ENCODE measurements around the gene NTPCR. TPM values are rescaled to one million over a fixed set of nuclear protein-coding genes. Genes with fewer than 3 reads are reported as not detected.
A peak's percentile ranks its signal among the peaks of the same experiment; 100 is the strongest.

The NTPCR gene, protein sequence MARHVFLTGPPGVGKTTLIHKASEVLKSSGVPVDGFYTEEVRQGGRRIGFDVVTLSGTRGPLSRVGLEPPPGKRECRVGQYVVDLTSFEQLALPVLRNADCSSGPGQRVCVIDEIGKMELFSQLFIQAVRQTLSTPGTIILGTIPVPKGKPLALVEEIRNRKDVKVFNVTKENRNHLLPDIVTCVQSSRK
- 24.5 and 26.8 TPM in 2 replicates for total RNA-seq

DNA sequence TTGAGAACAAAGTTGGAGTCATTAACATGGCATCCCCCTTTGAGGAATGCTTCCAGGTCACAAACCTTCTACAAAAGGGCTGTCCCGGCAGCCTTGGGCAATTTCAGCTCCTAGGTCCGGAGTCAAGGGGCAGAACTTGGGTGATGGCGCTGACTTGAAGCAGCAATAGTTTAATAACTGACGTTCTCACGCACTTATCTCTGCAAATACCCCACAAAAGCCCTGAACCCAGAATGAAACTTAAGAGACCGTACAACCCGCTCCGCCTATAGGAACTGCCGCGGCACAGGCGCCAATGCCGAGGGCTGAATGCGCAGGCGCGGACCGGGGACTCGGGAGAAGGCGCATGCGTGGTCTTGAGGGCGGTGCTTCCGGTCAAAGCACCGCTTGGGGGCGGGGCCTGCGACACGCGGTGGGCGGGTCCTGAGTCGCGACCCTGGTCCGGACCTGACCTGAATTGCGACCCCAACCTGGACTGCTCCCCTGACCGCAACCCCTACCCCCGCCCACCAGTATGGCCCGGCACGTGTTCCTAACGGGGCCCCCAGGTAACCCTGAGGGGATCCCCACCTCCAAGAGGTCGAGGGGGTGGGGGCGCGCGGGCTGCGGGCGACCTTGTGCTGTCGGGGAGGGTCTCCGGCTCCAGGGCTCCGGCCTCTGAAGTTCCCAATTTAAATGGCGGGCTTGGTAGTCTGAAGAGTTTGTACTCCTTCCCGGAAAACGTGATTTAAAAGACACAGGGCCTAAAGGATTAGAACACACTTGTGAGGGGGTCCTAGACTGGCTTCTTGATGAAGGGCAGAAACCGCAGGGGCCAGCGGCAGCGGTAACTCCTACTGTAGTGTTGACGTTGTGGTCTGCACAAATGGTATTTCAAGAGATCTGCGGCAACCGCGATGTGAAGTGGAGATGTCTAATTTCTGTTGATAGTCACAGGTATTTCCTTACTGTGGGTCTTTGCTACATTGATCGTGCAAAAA, at the start of gene NTPCR:
TSS of gene NTPCR (plus strand) at position 415 of the 980 bp plus-strand sequence. CDS start at position 515, 100 bp downstream.
- peak within 1 kb of the TSS; percentile 93 for H3K27ac Mint-ChIP-seq
- H3K9me3 Mint-ChIP-seq: no peaks in the 10 kb centered on the region
- DNase-seq (ENCODE audit: low spot score): peak; percentile 94
- peaks cover 5% of the 10 kb centered on the region for H3K36me3 Mint-ChIP-seq (ENCODE audit: low read depth)
- H3K4me3 Mint-ChIP-seq: peak within 1 kb of the TSS; percentile 95
- intact Hi-C loops (cut with micrococcal nuclease): loop anchor here (1.0 to 10.0 kb wide), 10 partner anchors 26 to 1422 kb away; partner anchors contain the start of genes COA6 and MAP10
- H3K27me3 Mint-ChIP-seq (ENCODE audit: insufficient read depth): no peaks in the 10 kb centered on the region
- H3K4me1 Mint-ChIP-seq (ENCODE audit: low read depth): peaks cover 43% of the 10 kb centered on the region

DNA sequence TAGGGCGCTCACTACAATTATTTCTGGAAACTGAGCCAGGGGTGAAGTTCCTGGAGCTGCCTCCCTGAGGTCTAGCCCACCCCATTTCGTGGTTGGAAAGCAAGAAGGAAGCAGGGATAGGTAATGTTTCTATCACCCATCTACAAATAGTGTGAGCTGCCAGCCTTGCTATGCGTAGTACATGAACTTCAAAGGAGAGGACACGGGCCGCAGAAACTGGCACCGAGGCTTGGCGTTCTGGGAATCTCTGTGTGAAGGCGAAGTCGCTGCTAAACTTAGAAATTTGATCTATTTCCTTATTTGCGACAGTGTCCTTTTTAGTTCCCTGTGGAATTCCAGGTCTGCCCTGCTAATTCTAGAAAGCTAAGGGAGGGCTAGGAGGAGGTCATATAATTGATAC, 49.6 kb upstream of the NTPCR start:
- Mint-ChIP-seq H3K4me1 (ENCODE audit: low read depth) (peaks cover 43% of the 10 kb centered on the region), H3K27me3 (ENCODE audit: insufficient read depth) (peaks cover 2% of the 10 kb centered on the region), H3K27ac (no peak overlapping the region), H3K4me3 (no peak overlapping the region), H3K9me3 (no peaks in the 10 kb centered on the region), H3K36me3 (ENCODE audit: low read depth) (no peaks in the 10 kb centered on the region)
- DNase-seq (ENCODE audit: low spot score): no peak
- intact Hi-C loops (cut with micrococcal nuclease): no loop called here

DNA sequence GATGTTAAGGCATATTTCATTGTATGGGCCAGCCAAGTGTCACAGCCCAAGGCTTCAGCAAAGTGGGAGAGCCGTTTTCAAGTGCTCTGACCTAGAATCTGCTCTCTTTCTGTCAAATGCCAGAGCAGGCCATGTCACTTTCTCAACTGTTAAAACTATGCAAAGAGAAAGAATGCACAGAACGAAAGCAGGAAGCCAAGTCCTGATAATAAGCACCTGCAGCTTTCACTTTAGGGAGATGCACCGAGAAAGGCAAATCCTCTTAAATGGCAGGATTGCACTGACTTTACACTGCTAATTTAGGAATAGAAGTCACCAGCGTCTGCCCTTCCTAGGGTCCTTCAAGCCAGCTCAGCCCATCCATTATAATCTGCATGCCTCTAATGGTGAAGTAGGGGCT, 49.2 kb upstream of the NTPCR start:
- intact Hi-C loops (cut with micrococcal nuclease): no loop called here
- no peak overlapping the region for H3K4me3 Mint-ChIP-seq
- H3K4me1 Mint-ChIP-seq (ENCODE audit: low read depth): peaks cover 46% of the 10 kb centered on the region
- no peaks in the 10 kb centered on the region for H3K9me3 Mint-ChIP-seq
- H3K36me3 Mint-ChIP-seq (ENCODE audit: low read depth): no peaks in the 10 kb centered on the region
- H3K27ac Mint-ChIP-seq: no peak overlapping the region
- DNase-seq (ENCODE audit: low spot score): no peak
- peaks cover 2% of the 10 kb centered on the region for H3K27me3 Mint-ChIP-seq (ENCODE audit: insufficient read depth)

GRCh38 chr1:232902774-232903350, 47.5 kb upstream of the NTPCR start:
- Mint-ChIP-seq H3K36me3 (ENCODE audit: low read depth) (no peaks in the 10 kb centered on the region), H3K27me3 (ENCODE audit: insufficient read depth) (no peaks in the 10 kb centered on the region), H3K4me1 (ENCODE audit: low read depth) (peaks cover 46% of the 10 kb centered on the region), H3K9me3 (no peaks in the 10 kb centered on the region), H3K27ac (no peak overlapping the region), H3K4me3 (no peak overlapping the region)
- intact Hi-C loops (cut with micrococcal nuclease): no loop called here
- no peak for DNase-seq (ENCODE audit: low spot score)

- Mint-ChIP-seq H3K27ac (no peak overlapping the region), H3K9me3 (no peaks in the 10 kb centered on the region), H3K4me3 (no peak overlapping the region), H3K36me3 (ENCODE audit: low read depth) (no peaks in the 10 kb centered on the region), H3K27me3 (ENCODE audit: insufficient read depth) (no peaks in the 10 kb centered on the region), H3K4me1 (ENCODE audit: low read depth) (peaks cover 48% of the 10 kb centered on the region)
- DNase-seq (ENCODE audit: low spot score): no peak
- intact Hi-C loops (cut with micrococcal nuclease): no loop called here
Measured at GRCh38 chr1:232904131-232904530, 46.3 kb upstream of the NTPCR start.

GRCh38 chr1:232904566-232904965, 45.8 kb upstream of the NTPCR start:
- Mint-ChIP-seq H3K27ac (peak overlapping the region; percentile 5), H3K9me3 (no peaks in the 10 kb centered on the region), H3K4me3 (no peak overlapping the region), H3K4me1 (ENCODE audit: low read depth) (peaks cover 52% of the 10 kb centered on the region), H3K36me3 (ENCODE audit: low read depth) (no peaks in the 10 kb centered on the region), H3K27me3 (ENCODE audit: insufficient read depth) (no peaks in the 10 kb centered on the region)
- intact Hi-C loops (cut with micrococcal nuclease): no loop called here
- peak; percentile 20 for DNase-seq (ENCODE audit: low spot score)

- H3K9me3 Mint-ChIP-seq: no peaks in the 10 kb centered on the region
- H3K27me3 Mint-ChIP-seq (ENCODE audit: insufficient read depth): no peaks in the 10 kb centered on the region
- peaks cover 60% of the 10 kb centered on the region for H3K4me1 Mint-ChIP-seq (ENCODE audit: low read depth)
- no peak for DNase-seq (ENCODE audit: low spot score)
- no peaks in the 10 kb centered on the region for H3K36me3 Mint-ChIP-seq (ENCODE audit: low read depth)
- peak overlapping the region; percentile 24 for H3K4me3 Mint-ChIP-seq
- intact Hi-C loops (cut with micrococcal nuclease): loop anchor here (1.0 kb wide), 1 partner anchor 18 kb away; no protein-coding TSS in a partner anchor
- peak overlapping the region; percentile 65 for H3K27ac Mint-ChIP-seq
Measured at GRCh38 chr1:232905331-232906034, 44.9 kb upstream of the NTPCR start.

- Mint-ChIP-seq H3K27me3 (ENCODE audit: insufficient read depth) (no peaks in the 10 kb centered on the region), H3K4me1 (ENCODE audit: low read depth) (peaks cover 58% of the 10 kb centered on the region), H3K27ac (no peak overlapping the region), H3K9me3 (no peaks in the 10 kb centered on the region), H3K4me3 (no peak overlapping the region), H3K36me3 (ENCODE audit: low read depth) (no peaks in the 10 kb centered on the region)
- DNase-seq (ENCODE audit: low spot score): no peak
- intact Hi-C loops (cut with micrococcal nuclease): no loop called here
Measured at GRCh38 chr1:232906441-232906840, 44.0 kb upstream of the NTPCR start.

- Mint-ChIP-seq H3K27ac (no peak overlapping the region), H3K4me1 (ENCODE audit: low read depth) (peaks cover 43% of the 10 kb centered on the region), H3K36me3 (ENCODE audit: low read depth) (no peaks in the 10 kb centered on the region), H3K4me3 (no peak overlapping the region), H3K9me3 (no peaks in the 10 kb centered on the region), H3K27me3 (ENCODE audit: insufficient read depth) (no peaks in the 10 kb centered on the region)
- intact Hi-C loops (cut with micrococcal nuclease): no loop called here
- no peak for DNase-seq (ENCODE audit: low spot score)
Measured at GRCh38 chr1:232908831-232909230, 41.6 kb upstream of the NTPCR start.

DNA sequence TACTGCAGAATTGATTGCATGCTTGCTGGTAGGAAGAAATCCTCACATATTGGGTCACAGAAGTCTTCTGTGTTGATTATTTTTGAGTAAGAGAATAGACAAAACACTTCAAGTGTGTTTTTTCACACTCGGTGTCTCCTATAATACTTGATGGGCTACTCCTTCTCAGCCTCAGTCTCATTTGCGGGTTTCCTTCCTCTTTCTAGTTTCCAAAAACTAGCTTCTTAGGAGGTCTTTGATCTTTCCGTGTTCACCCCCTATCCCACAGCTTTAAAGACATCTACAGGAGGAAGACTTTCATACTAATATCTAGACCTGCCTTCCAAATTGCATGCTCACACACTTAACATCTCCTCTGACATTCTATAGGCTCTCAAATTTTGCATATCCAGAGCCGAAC, 40.7 kb upstream of the NTPCR start:
- DNase-seq (ENCODE audit: low spot score): no peak
- Mint-ChIP-seq H3K36me3 (ENCODE audit: low read depth) (no peaks in the 10 kb centered on the region), H3K27me3 (ENCODE audit: insufficient read depth) (no peaks in the 10 kb centered on the region), H3K9me3 (no peaks in the 10 kb centered on the region), H3K4me1 (ENCODE audit: low read depth) (peaks cover 37% of the 10 kb centered on the region), H3K27ac (no peak overlapping the region), H3K4me3 (no peak overlapping the region)
- intact Hi-C loops (cut with micrococcal nuclease): no loop called here

GRCh38 chr1:232911027-232911599, 39.3 kb upstream of the NTPCR start:
- Mint-ChIP-seq H3K27ac (no peak overlapping the region), H3K4me3 (no peak overlapping the region), H3K36me3 (ENCODE audit: low read depth) (no peaks in the 10 kb centered on the region), H3K27me3 (ENCODE audit: insufficient read depth) (no peaks in the 10 kb centered on the region), H3K4me1 (ENCODE audit: low read depth) (peaks cover 32% of the 10 kb centered on the region), H3K9me3 (no peaks in the 10 kb centered on the region)
- no peak for DNase-seq (ENCODE audit: low spot score)
- intact Hi-C loops (cut with micrococcal nuclease): no loop called here

DNA sequence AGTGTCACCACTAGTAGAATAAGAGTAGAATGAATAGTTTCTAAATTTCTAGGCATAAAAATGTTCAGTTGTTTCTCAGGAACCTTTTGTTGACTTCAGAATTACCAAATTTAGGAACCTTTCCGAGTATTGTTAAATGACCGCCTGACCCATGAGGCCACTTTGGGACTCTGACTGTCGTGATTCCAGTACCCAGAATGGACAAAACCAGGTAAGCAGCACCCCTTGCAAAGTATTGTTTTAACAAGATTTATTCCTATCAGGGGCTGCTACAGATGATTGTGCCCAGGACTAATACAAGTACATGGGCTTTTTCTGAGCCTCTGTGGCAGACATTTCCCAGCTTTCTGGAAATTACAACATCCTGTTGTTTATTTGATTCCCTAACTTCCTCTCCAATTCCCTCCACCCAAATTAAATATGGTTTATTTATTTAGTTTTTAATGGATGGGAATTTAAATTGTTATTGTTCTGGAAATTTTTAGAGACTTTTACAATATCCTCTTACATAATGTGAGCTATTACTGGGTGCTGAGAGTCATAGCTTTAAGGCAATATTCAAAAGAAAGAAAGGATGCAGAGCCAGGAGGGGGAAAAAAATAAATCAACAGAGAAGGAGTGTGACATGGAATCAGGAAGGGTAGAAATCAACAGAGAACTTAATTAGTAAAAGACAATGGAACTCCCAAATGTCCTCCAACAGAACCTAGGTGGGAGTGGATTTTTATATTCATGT, 37.4 kb upstream of the NTPCR start:
- H3K4me1 Mint-ChIP-seq (ENCODE audit: low read depth): peaks cover 39% of the 10 kb centered on the region
- no peaks in the 10 kb centered on the region for H3K27me3 Mint-ChIP-seq (ENCODE audit: insufficient read depth)
- intact Hi-C loops (cut with micrococcal nuclease): no loop called here
- peaks cover 8% of the 10 kb centered on the region for H3K9me3 Mint-ChIP-seq
- no peak overlapping the region for H3K27ac Mint-ChIP-seq
- peaks cover 4% of the 10 kb centered on the region for H3K36me3 Mint-ChIP-seq (ENCODE audit: low read depth)
- no peak overlapping the region for H3K4me3 Mint-ChIP-seq
- DNase-seq (ENCODE audit: low spot score): no peak
